Measurements from ENCODE around the gene C4BPB.
A peak's percentile ranks its signal among the peaks of the same experiment; 100 is the strongest.

Gene C4BPB

GRCh38 chr1:207059881-207060280 is 28.8 kb upstream of the C4BPB start:
- DNase-seq (ENCODE audit: low spot score): no peak

GRCh38 chr1:207060596-207060995 is 28.1 kb upstream of the C4BPB start:
- no peak for DNase-seq (ENCODE audit: low spot score)

DNA sequence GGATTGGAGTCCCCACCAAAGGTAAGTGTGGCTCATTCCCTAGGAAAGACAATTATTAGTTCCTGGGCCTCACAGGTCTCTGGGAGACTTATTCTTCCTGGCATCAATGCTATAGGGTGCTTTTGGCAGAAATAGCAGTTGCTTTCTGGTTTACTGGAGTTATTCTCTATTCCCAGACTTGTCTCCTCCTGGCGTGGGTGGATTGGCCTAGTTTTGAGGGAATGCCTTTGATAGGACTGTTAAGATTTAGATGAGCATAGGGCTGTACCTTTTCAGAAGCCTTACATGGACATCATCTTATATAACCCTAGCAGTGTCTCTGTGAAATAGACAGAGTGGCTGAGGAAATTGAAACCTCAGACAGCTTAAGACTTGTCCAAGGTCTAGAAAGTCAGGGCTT is 26.6 kb upstream of the C4BPB start:
- no peak for DNase-seq (ENCODE audit: low spot score)

DNA sequence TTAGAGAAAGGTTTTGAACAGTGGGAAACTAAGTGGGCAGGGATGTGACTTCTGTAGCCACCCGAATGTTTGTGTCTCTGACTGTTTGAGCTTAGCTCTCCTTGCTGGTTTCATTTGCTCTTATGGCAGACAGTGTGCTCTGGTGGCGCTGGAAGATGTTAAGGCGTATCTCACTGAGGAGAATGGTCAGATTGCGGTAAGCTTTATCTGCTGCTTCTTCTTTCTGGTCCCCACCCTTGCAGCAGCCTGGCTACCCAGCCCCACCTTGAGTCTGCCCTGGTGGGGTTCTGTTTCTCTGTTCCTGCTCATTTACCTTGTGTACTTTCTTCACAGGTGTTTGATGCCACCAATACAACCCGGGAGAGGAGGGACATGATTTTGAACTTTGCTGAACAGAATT is 25.6 kb upstream of the C4BPB start:
- DNase-seq (ENCODE audit: low spot score): no peak

DNA sequence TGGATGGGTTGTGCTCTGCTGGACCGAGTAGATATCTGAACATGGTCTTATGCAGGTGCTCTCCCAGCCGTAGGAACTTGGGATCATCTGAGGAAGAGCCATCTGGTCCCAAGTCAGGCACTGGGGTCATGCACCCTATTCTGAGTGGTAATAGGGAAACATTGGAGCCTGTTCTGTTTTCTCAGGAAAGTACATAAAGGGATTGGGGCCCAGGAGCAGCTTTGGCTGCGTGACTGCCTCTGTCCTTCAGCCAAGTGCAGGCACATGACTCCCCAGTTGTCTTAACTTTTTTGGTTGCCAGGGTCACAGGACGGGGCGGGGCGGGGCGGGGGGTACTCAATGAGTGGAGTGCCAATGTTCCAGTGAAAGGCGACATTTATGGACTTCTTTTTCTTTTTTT is 24.1 kb upstream of the C4BPB start:
- no peak for DNase-seq (ENCODE audit: low spot score)

- no peak for DNase-seq (ENCODE audit: low spot score)
Observed at GRCh38 chr1:207067185-207067584, 21.5 kb upstream of the C4BPB start.

DNA sequence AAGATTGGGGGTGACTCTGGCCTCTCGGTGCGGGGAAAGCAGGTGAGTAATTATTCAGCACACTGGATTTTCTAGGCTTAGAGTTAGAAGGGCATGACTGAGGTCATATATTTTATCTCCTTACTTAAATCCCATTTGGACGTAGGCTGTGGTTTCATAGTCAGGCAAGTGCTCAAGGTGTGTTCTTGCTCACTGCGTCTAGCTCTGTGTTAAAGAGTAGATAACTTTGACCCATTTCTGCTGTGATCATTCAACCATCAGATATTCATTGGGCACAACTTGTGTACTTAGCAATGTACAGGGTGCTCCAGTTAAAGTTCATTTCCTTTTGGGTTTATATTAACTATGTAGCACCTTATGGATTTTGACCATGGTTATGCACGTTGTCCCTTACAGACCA is 21.0 kb upstream of the C4BPB start:
- DNase-seq (ENCODE audit: low spot score): no peak

- DNase-seq (ENCODE audit: low spot score): no peak
Observed at GRCh38 chr1:207069061-207069460, 19.6 kb upstream of the C4BPB start.

GRCh38 chr1:207069858-207070506 is 18.7 kb upstream of the C4BPB start:
- no peak for DNase-seq (ENCODE audit: low spot score)

GRCh38 chr1:207070811-207071210 is 17.8 kb upstream of the C4BPB start:
- no peak for DNase-seq (ENCODE audit: low spot score)

- DNase-seq (ENCODE audit: low spot score): no peak
Observed at GRCh38 chr1:207071426-207071825, 17.2 kb upstream of the C4BPB start.

DNA sequence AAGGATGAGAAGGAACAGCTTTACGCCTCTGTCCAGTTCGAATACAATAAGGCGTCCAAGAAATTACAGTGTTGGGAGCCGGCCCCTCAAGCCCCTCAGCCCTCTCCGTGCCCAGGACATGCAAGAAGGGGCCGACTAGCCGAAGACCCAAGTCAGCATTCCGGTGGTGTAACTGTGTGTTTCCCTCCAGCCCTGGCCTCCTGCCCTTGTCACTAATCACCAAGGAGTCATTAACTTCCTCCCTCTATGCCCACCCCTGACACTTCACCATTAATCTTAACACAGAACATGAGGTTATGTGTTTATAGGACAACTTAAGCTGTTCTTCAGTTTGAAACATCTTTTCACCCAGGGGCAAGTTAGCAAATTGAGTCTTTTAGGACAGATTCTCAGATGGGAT is 16.4 kb upstream of the C4BPB start:
- DNase-seq (ENCODE audit: low spot score): no peak

DNA sequence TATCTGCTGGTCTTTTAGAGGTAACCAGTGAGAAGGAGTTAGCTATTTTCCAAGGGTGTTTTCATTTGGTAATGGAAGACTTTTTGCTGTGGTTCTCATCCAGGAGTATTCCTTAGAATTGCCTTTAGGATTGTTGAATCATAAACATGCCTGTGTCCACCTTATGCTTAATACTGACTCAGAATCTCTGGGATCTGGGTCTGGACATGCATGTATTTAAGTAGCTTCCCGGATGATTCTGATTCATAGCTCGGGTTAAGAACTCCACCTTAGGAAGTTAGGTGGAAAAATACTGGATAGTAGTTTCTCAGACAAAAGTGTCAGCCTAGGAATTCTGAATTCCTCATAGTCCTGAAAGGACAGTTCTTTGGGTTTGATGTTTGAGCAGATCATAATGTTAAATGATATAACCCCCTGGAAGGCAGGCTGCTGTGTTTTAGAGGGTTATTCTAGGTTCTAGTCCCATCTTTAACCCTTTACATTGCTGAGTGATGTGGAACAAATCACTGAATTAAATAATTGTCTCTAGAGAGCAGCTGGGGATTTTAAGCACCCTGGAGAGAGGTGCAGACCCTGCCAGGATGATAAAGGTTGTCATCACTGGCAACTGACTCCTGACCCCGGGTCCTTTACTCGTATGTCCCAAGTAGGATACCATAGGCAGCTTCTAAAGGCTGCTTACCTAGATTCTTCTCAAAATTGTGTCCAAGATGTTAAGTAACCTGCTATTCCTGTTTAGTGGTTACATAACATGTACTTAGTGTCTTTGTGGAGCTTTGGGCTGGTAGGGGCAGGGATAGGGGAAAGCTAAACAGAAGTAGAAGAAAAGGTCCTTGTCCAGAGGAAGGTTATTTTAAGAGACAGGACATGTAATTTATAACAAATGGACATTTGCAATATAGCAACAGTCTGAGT is 14.5 kb upstream of the C4BPB start:
- no peak for DNase-seq (ENCODE audit: low spot score)

- DNase-seq (ENCODE audit: low spot score): peak; percentile 32
Observed at GRCh38 chr1:207076181-207076955, 12.3 kb upstream of the C4BPB start.

- no peak for DNase-seq (ENCODE audit: low spot score)
Observed at GRCh38 chr1:207077012-207077411, 11.6 kb upstream of the C4BPB start.

DNA sequence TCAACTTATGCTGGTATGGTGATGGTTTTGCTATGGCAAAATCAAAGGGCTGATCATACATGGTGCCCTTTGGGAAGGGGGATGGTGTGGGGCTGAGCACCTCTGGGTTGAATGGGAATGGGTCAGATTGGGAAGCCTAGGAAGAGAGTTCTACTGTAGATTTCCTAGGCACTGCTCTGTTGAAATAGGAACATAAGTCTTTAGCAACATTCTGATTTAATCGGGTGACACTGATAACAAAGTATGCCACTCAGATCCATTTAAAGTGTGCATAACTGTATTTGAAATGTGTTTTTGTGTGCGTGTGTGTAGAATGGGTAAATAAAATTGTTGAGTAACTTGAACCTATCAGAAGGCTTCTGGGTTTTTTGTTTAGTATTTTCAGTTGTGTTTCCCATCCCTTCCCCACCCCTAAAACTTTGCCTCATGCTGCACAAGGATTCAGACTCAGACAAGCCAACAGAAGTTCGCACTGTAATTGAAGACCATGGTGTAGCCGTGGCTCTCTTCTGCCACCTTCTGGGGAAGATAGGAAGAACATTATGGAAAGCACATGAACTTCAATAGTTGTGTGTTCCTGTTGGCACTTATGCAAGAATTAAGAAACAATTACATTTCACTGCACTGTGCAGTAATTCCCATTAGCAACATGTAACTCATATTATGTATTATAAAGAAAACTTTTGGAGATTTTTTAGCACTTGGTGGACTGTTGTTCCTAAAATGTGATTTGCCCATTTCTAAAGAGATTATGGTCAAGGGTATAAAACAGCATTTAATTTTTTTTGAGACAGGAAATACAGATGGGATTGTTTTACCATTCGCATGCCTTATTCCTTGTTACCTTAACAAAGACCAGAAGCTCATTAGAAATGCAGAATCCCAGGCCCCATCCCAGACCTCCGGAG is 10.9 kb upstream of the C4BPB start:
- DNase-seq (ENCODE audit: low spot score): peak; percentile 81

DNA sequence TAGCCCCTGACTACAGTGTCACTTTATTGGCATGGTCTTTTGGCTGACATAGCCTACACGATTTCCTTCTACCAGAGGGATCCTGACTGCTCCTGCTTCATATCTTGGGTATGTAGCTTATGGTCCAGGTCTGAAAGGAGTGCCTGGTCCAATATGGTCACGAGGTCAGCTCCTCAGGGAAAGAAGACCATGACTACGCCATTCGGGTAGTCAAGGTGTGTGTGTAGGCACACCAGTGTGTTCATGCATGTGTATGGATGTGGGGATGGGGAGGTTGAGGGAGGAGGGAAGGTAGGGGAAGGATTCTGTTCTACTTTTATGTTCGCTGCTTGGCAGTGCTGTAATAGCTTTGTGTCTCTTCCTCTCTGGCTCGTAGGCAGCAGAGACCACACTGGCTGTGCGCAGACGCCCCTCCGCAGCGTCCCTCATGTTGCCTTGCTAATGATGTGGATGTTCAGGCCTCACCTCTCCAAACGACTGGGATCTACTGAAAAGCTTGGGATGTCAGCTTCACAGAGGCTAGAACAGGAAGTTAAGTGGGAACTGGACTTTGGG is 10.0 kb upstream of the C4BPB start:
- no peak for DNase-seq (ENCODE audit: low spot score)

DNA sequence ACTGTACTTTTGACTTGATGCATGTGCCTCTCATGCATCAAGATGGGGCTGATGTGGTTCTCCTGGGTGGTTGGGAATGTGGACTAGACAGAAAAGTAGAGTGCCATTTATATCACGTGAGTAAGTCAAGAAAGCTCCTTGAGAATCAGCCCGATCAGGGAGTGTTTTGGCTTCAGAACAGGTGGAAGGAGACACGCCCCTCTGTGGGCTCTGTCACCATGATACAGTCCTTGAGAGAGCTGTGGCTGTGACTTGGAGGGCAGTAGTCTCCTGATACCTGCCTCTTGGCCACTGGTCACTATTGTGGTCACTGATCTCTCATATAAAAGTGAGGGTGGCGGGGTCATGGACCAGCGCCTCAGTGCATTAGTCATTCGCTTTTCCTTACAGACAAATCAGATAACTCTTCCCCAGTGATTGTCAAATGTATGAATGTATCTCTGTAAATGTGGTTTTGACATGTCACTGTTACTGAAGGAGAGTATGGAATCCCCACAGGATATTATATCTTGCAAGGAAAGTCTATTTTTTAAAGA is 8.9 kb upstream of the C4BPB start:
- DNase-seq (ENCODE audit: low spot score): no peak

- DNase-seq (ENCODE audit: low spot score): no peak
Observed at GRCh38 chr1:207081088-207081487, 7.6 kb upstream of the C4BPB start.

GRCh38 chr1:207081806-207082205 is 6.9 kb upstream of the C4BPB start:
- DNase-seq (ENCODE audit: low spot score): no peak

- no peak for DNase-seq (ENCODE audit: low spot score)
Observed at GRCh38 chr1:207084232-207084631, 4.4 kb upstream of the C4BPB start.

Measured in AG08395 (cell line).